Stimulated activated CD8-positive, alpha-beta memory T cell treated with anti-CD3 and anti-CD28 coated beads, Interleukin-15, amount 100 ng/mL, for 4 hours (primary cell): ENCODE measurements around the gene TBC1D25.
"Not testable (repeated sequence)": the region's sequence is repeated elsewhere in the genome, so short reads cannot be mapped to it uniquely, and the experiment has no call there.

Experiments used
- DNase-seq, 2 donors: peaks; one replicate each; pipeline ENCODE4 v3.0.0-alpha.2; 2020; ENCODE audit warnings: low read depth in 2 of 2

TBC1D25 gene

DNA sequence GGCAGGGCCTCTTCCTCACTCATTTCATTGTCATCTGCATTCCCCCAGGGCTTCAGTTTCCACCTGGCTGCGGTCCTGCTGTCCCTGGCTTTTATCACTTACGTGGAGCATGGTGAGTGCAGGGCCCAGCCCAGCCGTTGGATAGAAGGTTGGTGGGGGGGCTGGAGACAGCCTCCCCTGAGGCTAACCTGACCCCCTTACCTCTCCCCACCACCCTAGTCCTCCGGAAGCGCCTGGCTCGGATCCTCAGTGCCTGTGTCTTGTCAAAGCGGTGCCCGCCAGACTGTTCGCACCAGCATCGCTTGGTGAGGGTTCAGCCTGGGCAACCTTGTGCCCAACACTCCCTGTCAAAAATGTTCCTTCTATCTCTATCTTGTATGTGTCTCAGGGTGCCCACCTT, 23.7 kb upstream of the TBC1D25 start:
- no peak for DNase-seq

DNA sequence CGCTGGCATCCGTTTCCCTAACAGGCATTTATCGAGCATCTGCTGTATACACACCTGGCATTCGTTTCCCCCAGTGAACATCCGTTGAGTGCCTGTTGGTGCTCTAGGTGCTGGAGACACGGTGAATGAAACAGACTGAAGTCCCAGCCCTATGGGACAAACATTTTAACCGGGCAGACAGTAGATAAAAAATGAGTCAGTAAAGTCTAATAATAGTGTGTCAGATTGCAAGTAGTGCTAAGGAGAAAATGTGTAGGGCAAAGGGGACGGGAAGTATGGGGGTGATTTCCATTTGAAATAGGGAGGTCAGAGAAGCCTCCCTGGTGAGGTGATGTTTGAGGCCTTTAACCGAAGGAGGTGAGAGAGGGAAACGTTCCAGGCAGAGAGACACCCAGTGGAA, 23.2 kb upstream of the TBC1D25 start:
- no peak for DNase-seq

DNA sequence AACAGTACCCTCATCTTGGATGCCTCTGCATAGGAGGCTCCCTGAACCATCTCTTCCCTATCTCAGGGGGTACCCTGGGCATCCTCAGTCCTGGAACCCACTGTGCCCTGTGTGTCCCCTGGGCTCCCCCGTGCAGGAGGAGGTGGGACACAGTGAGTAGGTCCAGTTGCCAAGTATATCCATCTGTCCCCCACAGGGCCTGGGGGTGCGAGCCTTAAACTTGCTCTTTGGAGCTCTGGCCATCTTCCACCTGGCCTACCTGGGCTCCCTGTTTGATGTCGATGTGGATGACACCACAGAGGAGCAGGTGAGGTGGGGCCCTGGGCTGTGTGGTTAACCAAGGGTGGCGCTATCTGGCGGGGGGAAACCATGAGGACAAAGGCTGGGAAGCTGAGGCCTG, 22.5 kb upstream of the TBC1D25 start:
- no peak for DNase-seq

DNA sequence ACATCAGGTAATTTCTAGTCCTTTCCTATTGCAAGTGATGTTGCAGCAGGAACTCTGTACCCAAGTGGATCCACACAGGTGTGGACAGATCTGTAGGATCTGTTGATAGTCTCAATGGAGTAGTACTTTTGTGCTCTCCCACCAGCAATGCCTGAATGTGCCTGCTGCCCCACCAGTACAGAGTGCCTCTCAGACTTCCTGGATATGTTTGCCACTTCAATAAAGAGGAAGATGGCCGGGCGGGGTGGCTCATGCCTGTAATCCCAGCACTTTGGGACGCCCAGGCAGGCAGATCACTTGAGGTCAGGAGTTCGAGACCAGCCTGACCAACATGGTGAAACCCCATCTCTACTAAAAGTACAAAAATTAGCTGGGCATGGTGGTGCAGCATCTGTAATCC, 20.0 kb upstream of the TBC1D25 start:
- not testable (repeated sequence) for DNase-seq

DNA sequence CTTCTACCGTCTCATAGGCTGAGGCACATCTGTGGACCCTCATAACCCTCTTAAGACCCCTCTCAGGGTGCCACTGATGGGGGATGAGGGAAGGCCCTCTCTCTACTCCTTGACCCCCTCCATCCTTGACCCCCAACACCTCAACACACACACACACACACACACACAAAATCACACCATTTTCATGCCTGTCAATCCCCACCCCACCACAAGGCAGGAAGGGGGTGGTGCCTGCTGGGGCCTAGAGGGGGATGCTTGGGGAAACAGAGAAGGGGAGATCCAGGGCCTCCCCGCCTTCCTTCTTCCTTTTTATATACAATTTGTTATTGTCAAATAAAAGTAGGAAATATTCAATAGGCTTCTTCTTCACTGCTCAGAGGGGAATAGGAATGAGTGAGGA, 19.1 kb upstream of the TBC1D25 start:
- DNase-seq, result no peak

DNA sequence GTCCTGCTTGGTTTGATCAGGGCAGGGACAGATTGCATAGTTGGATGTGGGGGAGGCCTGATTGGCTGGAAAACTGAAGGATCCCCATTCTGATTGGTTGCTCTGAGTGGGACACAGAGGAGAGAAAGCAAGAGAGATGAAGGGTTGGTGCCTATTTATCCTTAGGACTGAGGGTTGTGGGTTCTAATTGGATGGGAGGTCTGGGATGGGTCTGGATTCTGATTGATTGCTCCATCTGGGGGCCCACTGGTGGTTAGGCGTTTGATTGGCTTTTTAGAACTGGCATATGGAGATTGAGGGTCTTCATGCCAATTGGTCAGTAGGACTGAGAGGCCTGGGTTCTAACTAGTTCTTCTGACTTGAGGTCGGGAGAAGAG, 18.6 kb upstream of the TBC1D25 start:
- DNase-seq, result no peak

DNA sequence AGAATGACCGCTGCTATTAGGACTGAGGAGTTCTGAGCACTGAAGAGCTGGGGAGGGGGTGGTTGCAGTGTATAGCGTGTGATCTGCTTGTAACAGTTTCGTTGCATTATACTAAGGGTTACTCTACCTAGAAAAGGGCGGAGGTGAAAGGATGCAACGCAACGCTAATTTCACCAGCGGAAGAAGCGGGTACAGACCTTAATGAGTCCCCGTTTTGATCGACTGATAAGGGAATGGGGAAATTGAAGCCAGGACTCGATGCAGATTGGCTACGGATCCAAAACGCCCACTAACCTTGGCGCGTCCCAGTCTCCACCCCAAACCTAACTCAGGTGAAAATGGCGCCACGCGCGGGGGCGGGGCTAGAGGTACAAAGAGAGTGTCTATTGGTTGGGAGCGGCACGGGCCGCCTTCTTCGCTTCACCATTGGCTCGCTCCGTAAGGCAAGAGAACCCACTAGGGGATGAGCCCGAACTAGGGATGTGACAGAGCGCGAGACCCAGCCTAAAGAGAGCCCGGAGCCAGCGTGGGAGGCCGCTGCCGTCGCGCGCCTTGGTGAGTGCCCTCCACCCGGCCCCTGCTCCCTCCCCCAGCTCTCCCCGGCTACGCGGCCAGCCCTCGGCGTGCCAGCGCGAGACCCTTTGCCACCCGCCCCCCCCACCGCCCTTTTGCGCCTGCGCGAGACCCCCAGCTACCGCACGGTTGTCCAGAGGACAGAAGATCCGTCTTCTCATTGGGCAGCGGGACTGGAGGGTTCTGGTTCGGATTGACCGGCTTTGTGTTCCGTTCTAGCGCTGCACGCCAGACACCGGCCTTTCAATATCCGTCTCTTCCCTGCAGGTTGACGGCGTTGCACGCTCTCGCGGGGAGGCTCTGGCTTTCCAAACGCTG, 17.9 kb upstream of the TBC1D25 start, which contains the start of gene EBP:
Gene EBP (plus strand): TSS at position 456 of the 891 bp plus-strand sequence. CDS start 1,964 bp downstream, outside the sequence.
- DNase-seq, result peak; percentile 80 to 90

DNA sequence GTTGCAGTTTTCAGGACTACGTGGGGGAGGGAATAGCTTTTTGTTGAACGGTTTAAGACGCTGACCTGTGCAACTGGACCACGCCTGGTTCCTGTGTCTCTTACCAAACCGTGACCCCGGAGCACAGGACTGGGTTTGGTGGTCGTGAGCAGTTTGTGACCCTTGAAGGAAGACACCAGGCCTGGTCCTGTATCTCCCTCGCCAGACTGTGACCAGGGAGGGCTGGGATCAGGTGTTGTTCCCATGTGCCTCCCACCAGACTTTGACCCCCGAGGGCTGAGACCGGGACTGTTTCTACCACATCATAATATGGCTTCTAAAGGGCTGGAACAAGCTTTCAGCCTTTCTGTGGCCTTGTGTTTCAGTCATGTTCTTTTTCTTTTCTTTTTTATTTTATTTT, 17.2 kb upstream of the TBC1D25 start:
- no peak for DNase-seq

DNA sequence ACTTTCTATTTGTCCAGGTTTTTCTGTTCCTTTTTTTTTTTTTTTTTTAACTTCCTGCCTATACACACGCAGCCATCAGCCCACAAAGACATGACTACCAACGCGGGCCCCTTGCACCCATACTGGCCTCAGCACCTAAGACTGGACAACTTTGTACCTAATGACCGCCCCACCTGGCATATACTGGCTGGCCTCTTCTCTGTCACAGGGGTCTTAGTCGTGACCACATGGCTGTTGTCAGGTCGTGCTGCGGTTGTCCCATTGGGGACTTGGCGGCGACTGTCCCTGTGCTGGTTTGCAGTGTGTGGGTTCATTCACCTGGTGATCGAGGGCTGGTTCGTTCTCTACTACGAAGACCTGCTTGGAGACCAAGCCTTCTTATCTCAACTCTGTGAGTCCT, 15.8 kb upstream of the TBC1D25 start:
- DNase-seq, result no peak

DNA sequence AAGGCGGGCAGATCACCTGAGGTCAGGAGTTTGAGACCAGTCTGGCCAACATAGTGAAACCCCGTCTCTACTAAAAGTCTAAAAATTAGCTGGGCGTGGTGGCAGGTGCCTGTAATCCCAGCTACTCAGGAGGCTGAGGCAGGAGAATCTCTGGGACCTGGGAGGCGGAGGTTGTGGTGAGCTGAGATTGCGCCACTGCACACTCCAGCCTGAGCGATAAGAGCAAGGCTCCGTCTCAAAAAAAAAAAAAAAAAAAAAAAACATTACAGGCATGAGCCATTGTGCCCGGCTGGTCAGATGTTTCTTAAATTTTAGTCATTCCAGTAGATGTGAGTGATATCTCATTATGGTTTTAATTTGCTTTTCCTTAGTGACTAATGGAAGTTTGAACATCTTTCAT, 13.7 kb upstream of the TBC1D25 start:
- DNase-seq, result not testable (repeated sequence)

DNA sequence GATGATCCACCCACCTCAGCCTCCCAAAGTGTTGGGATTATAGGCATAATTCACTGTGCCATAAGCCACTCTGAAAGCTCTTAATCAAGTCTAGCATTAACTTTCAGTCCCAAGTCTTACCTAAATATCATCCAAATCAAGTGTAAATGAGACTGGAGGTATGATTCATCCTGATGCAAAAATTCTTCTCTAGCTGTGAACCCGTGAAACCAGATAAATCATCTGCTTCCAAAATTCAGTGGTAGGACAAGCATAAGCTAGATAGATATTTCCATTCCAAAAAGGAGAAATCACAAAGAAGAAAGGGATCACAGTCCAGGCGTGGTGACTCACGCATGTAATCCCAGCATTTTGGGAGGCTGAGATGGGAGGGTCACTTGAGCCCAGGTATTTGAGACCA, 8.8 kb upstream of the TBC1D25 start:
- DNase-seq, result no peak

DNA sequence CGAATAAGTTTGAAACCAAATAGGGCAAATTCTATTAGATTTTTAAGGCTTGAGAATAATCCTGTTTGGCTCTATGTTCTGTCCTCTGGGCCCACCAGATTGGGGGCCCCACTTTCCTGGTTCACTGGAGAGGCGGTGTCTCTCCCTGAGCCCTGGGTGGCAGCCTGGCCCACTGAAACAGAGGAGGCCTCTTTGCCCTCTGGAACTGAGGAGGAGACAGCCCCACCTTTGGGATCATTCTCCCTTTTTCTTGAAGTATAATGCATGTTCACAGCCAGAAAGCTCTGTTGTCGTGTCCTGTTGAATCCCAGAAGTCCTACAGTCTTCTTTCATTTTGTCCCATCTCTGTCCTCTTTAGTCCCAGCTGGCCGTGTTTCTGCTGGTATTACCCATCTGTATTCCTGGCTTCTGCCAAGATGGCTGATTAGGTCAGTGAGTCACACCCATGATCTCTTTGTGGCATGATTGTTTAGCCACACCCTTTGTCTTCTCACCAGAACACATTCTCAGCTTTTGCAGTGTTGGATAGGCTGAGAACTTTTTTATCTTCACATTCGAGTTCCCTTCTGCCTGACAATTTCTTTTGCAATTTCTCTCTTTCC, 8.1 kb upstream of the TBC1D25 start:
- DNase-seq, result no peak

DNA sequence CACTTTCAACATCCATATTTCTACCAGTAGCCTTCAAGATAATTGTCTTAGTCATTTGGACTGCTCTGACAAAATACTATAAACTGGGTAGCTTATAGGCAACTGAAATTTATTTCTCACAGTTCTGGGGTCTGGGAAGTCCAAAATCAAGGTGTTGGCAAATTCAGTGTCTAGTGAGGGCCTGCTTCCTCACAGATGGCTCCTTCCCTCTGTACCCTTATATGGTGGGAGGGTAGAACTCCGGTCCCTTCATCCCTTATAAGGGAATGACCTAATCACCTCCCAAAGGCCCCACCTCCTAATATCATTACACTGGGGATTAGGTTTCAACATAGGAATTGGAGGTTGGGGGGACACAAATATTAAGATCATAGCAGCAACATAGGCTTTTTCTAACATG, 7.4 kb upstream of the TBC1D25 start:
- no peak for DNase-seq

DNA sequence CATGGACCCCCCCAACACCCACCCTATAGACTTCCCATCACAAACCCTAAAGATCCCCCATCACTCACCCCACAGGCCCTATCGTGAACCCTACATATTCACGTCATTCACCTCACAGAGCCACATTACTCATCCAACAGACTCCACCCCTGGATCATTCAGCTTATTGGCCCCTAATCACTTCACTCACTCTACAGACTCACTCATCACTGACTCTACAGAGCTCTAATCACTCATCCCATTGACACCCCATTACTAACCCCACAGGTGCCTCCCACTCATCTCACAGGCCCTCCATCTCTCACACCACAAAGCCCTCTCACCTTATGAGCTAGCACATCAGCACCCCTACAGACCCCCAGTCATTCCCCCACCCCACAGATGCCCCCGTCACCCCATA, 6.3 kb upstream of the TBC1D25 start:
- DNase-seq, result no peak

DNA sequence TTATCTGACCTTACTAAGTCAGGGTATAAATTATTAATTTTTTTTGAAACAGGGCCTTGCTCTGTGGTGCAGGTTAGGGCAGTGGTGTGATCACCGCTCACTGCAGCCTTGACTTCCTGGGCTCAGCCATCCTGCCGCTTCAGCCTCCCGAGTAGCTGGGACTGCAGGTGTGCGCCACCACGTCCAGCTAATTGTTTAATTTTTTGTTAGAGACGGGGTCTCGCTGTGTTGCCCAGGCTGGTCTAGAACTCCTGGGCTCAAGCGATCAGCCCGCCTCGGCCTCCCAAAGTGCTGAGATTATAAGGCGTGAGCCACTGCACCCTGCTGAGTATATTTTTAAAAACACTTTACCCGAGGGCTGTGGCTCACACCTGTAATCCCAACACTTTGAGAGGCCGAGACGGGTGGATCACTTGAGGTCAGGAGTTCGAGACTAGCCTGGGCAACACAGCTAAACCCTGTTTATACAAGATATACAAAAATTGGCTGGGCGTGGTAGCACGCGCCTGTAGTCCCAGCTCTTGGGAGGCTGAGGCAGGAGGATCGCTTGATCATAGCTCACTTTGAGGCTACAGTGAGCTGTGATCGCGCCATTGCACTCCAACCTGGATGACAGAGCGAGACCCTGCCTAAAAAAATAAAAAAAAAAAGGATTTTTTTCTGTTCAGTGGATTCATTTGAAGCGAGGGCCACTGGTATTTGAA, 721 bp upstream of the TBC1D25 start:
- no peak for DNase-seq

DNA sequence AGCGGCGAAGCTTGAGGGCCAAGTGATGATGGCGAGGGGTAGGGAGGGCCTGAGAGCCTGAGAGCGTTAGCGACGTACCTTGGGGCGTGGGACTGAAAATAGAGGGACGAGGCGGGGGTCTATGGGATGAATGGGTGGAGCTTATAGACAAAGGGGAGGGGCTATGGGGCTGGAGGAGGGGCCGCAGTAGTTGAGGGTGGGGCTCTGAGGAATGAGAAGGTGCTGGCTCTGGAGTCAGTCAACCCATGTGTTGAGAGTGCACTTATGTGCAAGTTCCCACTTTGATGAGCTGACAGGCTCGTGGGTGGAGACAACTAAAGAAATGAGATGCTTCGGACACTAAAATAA, 488 bp downstream of the TBC1D25 start:
- peak; percentile 15 to 30 for DNase-seq

DNA sequence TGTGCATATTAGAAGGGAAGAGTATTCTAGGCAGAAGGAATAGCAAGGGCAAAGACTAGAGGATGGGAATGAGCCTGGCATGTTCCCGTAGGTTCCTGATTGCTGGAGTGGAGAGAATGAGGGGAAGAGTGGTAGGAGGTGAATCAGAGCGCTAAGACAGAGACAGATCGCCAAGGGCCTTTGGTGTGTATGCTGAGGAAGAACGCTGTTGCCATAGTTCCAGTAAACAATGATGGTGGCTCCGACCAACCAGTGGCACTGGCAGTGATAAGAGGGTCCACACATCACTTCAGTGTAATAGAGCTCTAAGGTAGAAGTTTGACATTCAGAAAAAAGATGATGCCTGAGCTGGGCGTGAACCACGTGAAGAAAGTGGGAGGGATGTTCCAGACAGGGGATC, 966 bp downstream of the TBC1D25 start:
- no peak for DNase-seq

DNA sequence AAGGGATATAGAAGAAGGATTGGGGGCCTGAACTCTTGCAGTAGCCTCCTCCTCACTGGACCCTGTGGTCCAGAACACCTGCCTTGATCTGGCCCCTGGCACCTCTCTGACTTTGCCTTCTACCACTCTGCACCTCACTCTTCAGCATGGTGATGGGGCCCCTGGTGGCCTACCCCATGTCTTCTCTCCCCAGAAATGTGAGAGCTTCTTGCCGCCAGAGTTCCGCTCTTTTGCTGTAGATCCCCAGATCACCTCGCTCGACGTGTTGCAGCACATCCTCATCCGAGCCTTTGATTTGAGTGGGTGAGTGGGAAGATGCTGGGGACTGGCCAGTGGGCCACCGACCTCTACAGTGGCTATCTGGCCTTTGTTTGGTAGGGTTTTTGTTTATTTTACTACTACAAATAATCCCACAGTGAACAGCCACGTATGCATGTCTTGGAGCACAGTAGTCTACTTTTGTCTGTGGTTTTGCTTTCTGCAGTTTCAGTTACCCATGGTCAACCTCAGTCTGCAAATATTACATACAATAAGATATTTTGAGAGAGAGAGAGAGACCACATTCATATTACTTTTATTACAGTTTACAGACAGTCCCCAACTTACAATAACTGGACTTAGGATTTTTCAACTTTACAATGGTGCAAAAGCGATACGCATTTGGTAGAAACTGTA, 1.8 kb downstream of the TBC1D25 start:
- DNase-seq, result no peak

DNA sequence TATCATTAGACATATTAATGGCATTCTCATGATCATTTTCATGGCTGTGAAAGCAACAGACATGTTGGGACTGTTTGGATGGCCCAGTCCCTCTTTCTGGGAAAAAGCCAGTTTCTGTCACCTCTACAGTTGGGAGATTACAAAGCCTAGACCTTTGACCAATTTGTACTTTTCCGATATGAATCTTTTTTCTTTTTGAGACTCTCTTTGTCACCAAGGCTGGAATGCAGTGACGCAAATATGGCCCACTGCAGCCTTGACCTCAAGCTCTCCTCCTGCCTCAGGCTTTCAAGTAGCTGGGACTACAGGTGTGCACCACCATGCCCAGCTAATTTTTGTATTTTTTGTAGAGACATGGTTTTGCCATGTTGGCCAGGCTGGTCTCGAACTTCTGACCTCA, 9.4 kb downstream of the TBC1D25 start:
- no peak for DNase-seq

DNA sequence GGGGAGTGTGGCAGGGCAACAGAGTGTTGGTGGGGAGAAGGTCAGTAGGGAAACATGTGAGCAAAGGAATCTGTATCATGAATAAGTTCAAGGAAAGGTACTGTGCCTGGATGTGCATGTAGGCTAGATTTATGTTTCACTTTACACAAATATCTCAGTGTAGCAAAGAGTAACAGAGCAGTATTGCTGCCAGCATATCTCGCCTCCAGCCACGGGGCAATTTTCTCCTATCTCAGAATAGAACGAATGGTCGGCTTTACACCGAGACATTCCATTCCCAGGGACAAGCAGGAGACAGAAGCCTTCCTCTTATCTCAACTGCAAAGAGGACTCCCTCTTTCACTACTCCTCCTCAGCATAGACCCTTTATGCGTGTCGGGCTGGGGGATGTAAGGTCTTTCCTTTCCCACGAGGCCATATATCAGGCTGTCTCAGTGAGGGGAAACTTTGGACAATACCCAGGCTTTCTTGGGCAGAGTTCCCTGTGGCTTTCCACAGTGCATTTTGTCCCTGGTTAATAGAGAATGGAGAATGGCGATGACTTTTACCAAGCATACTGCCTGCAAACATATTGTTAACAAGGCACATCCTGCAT, 16.3 kb downstream of the TBC1D25 start:
- not testable (repeated sequence) for DNase-seq

DNA sequence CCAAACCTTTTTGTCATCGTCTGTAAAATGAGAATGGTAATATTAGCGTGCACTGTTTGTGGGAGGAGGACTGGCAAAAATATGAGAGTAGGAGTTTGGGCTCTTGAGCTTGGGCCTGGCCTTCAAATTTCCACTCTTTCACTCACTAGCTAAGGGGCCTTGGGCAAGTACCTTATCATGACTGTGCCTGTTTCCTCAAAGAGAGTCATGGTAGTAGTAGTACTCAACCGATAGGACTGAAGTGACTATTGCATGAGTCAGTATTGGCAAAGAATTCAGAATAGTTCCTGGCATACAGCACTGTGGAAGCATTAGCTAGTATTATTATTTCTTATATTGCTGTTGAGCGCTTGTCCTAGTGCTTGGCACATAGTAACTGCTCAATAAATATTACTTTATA, 18.8 kb downstream of the TBC1D25 start:
- no peak for DNase-seq

DNA sequence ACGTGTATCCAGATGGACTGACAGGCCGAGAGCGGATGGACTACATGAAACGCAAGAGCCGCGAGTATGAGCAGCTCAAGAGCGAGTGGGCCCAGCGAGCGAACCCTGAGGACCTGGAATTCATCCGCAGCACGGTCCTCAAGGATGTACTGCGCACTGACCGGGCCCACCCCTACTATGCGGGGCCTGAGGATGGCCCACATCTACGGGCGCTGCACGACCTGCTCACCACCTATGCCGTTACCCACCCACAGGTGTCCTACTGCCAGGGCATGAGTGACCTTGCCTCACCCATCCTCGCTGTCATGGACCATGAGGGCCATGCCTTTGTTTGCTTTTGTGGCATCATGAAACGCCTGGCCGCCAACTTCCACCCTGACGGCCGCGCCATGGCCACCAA, 20.1 kb downstream of the TBC1D25 start:
- no peak for DNase-seq
